ENCODE data around the gene THAP12. TPM values are rescaled to one million over a fixed set of nuclear protein-coding genes. Genes with fewer than 3 reads are reported as not detected.

Gene THAP12
- total RNA-seq, 4 donors from 2014 or later: 13.3 to 35.2 (median 22.9) TPM

DNA sequence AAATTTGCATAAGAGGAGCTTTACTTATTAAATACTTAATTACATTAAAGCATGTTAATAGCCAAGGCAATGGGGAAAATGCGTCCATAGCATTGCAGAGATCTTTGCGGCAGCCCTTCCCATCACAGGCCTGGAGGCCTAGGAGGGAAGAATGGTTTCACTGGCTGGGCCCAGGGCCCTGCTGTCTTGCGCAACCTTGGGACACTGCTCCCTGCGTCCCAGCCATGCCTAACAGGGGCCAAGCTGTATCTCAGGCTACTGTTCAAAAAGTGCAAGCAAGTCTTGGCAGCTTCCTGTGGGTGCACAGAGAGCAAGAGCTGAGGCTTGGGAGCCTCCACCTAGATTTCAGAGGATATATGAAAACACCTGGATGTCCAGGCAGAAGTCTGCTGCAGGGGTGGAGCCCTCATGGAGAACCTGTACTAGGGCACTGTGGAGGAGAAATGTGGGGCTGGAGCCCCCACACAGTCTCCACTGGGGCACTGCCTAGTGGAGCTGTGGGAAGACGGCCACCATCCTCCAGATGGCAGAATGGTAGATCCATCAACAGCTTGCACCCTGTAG is 46.0 kb downstream of the THAP12 start:
- Histone ChIP-seq H3K27me3 (no peaks in the 10 kb centered on the region), H3K9me3 (peaks cover 8% of the 10 kb centered on the region in 2 donors), H3K4me3 (no peak overlapping the region), H3K27ac (no peak overlapping the region), H3K4me1 (peaks cover 0 to 11% (median 0%) of the 10 kb centered on the region in 4 donors), H3K36me3 (no peaks in the 10 kb centered on the region)
- intact Hi-C loops (cut with DNase I; ENCODE audit: low total_unique reads): no loop called here
- DNase-seq: no peak
- TF ChIP-seq POLR2A (IDR thresholded peaks at IDR 0.05): no peak
- TF ChIP-seq POLR2AphosphoS5 (IDR thresholded peaks at IDR 0.05): no peak
- TF ChIP-seq EP300 (IDR thresholded peaks at IDR 0.05; ENCODE audit: low read depth): no peak
- TF ChIP-seq, protein P1, sequence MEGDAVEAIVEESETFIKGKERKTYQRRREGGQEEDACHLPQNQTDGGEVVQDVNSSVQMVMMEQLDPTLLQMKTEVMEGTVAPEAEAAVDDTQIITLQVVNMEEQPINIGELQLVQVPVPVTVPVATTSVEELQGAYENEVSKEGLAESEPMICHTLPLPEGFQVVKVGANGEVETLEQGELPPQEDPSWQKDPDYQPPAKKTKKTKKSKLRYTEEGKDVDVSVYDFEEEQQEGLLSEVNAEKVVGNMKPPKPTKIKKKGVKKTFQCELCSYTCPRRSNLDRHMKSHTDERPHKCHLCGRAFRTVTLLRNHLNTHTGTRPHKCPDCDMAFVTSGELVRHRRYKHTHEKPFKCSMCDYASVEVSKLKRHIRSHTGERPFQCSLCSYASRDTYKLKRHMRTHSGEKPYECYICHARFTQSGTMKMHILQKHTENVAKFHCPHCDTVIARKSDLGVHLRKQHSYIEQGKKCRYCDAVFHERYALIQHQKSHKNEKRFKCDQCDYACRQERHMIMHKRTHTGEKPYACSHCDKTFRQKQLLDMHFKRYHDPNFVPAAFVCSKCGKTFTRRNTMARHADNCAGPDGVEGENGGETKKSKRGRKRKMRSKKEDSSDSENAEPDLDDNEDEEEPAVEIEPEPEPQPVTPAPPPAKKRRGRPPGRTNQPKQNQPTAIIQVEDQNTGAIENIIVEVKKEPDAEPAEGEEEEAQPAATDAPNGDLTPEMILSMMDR (IDR thresholded peaks at IDR 0.05): no peak
- in situ Hi-C loops (cut with MboI; ENCODE audit: low pct_ligation_motif_present in 1 of 4, low pct_unique_long_range_greater_than_20kb in 1 of 4, low sequenced_read_pairs in 3 of 4): no loop called here
- WGBS, 2 donors (ENCODE audit: low coverage in 1 of 2): 86 to 98% methylated on average over 2 to 5 of the region's 5 CpGs

DNA sequence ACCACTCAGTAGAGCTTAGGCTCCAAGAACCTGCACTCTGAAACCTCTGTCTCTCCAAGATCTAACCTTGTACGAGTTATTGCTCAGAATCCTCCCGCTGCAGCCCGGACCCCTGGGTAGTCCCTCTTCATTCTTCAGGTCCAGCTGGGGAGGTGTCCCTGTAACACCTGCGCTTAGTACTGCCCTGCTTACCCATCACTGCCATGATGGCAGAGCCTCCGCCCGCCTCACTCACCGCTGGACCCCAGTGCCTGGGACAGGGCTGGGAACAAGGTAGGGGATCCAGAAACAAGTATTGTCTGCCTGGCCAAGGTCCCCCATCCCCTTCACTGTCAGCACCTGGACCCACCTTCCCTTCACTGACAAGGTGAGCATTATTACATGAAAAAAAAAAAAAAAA is 50.3 kb downstream of the THAP12 start:
- intact Hi-C loops (cut with DNase I; ENCODE audit: low total_unique reads): no loop called here
- Histone ChIP-seq H3K27ac (no peak overlapping the region), H3K27me3 (no peaks in the 10 kb centered on the region), H3K4me1 (no peaks in the 10 kb centered on the region), H3K9me3 (peaks cover 8% of the 10 kb centered on the region in 2 donors), H3K36me3 (no peaks in the 10 kb centered on the region), H3K4me3 (no peak overlapping the region)
- TF ChIP-seq POLR2A (IDR thresholded peaks at IDR 0.05) (no peak), EP300 (IDR thresholded peaks at IDR 0.05; ENCODE audit: low read depth) (no peak), POLR2AphosphoS5 (IDR thresholded peaks at IDR 0.05) (no peak)
- TF ChIP-seq, protein P1 (IDR thresholded peaks at IDR 0.05): no peak
- WGBS, 2 donors (ENCODE audit: low coverage in 1 of 2): 92% methylated on average over 7 of the region's 7 CpGs; no CpG with 5 or more reads in 1 of the 2 donors
- DNase-seq: no peak
- in situ Hi-C loops (cut with MboI; ENCODE audit: low pct_ligation_motif_present in 1 of 4, low pct_unique_long_range_greater_than_20kb in 1 of 4, low sequenced_read_pairs in 3 of 4): no loop called here

DNA sequence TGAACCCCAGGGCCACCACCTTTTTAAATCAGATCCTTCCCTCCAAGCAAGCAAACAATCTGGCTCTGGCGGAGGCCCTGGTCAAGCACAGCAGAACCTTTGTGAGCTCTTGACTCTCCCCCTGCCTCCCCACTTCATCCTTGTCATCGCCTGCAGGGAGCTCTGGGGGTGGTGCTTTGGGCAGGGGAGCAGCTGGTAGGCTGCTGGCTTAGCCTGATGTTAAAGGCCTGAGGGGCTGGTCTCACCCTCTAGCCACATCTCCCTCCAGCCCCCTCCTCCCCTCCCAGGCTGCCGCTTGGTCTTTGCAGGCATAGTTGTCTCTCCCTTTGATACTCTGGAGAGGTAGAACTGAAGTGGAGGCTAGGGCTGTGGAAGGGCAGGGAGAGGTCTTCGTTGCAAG is 50.9 kb downstream of the THAP12 start:
- WGBS, 2 donors (ENCODE audit: low coverage in 1 of 2): 95% methylated on average over 4 of the region's 4 CpGs; no CpG with 5 or more reads in 1 of the 2 donors
- Histone ChIP-seq H3K9me3 (peaks cover 3 to 4% of the 10 kb centered on the region in 2 donors), H3K4me3 (no peak overlapping the region), H3K4me1 (no peaks in the 10 kb centered on the region), H3K27ac (no peak overlapping the region), H3K36me3 (no peaks in the 10 kb centered on the region), H3K27me3 (no peaks in the 10 kb centered on the region)
- intact Hi-C loops (cut with DNase I; ENCODE audit: low total_unique reads) (no loop called here), in situ Hi-C loops (cut with MboI; ENCODE audit: low pct_ligation_motif_present in 1 of 4, low pct_unique_long_range_greater_than_20kb in 1 of 4, low sequenced_read_pairs in 3 of 4) (loop anchor here in 1 of 4 donors (10.0 kb wide), 1 partner anchor 435 kb away; no protein-coding TSS in a partner anchor)
- no peak for TF ChIP-seq POLR2AphosphoS5 (IDR thresholded peaks at IDR 0.05)
- TF ChIP-seq, protein P1 (IDR thresholded peaks at IDR 0.05): no peak
- TF ChIP-seq POLR2A (IDR thresholded peaks at IDR 0.05): no peak
- no peak for TF ChIP-seq EP300 (IDR thresholded peaks at IDR 0.05; ENCODE audit: low read depth)
- DNase-seq: no peak

GRCh38 chr11:76329084-76329648 is 51.8 kb downstream of the THAP12 start:
- intact Hi-C loops (cut with DNase I; ENCODE audit: low total_unique reads): no loop called here
- 77% methylated on average over 8 of the region's 8 CpGs; no CpG with 5 or more reads in 1 of the 2 donors for WGBS, 2 donors (ENCODE audit: low coverage in 1 of 2)

More at GRCh38 chr11:76329084-76329648, 51.8 kb downstream of the THAP12 start:
- Histone ChIP-seq H3K4me3 (no peak overlapping the region), H3K36me3 (no peaks in the 10 kb centered on the region), H3K27me3 (no peaks in the 10 kb centered on the region), H3K4me1 (no peaks in the 10 kb centered on the region), H3K27ac (no peak overlapping the region), H3K9me3 (no peaks in the 10 kb centered on the region)
- no peak for DNase-seq
- in situ Hi-C loops (cut with MboI; ENCODE audit: low pct_ligation_motif_present in 1 of 4, low pct_unique_long_range_greater_than_20kb in 1 of 4, low sequenced_read_pairs in 3 of 4): loop anchor here in 1 of 4 donors (10.0 kb wide), 1 partner anchor 434 kb away; no protein-coding TSS in a partner anchor
- TF ChIP-seq, protein P1 (IDR thresholded peaks at IDR 0.05): no peak
- no peak for TF ChIP-seq EP300 (IDR thresholded peaks at IDR 0.05; ENCODE audit: low read depth)
- no peak for TF ChIP-seq POLR2AphosphoS5 (IDR thresholded peaks at IDR 0.05)
- no peak for TF ChIP-seq POLR2A (IDR thresholded peaks at IDR 0.05)
